ENCODE results near the gene C19orf81. TPM values are rescaled to one million over a fixed set of nuclear protein-coding genes. Genes with fewer than 3 reads are reported as not detected.

The C19orf81 gene
- polyA plus RNA-seq, 1 donor (not counting 4 experiments of a cell fraction or from before 2014, with no cell fraction given) = not detected

DNA sequence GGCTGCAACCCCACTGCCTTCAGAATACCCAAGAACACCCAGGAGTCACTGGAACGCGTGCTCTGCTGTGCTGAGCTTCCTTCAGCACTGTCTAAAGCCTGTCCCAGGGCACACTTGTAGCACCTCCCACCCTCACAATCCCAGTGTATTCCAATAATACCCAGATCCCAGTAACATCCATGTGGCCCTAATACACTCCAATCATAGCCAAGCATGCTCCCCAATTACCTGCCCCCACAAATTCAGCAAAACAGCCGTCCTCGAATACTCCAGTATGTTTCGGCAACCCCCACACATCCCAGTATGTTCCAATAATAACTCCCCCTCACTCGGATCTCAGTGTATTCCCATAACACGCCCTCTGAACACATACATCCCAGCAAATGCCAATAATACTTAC lies 41.2 kb downstream of the C19orf81 start:
- H3K79me2 ChIP-seq (ENCODE audit: control insufficient read depth, insufficient read depth, low read length) = no peaks in the 10 kb centered on the region
- H3K4me3 ChIP-seq (ENCODE audit: control insufficient read depth in 2 of 3, extremely low read depth in 1 of 3, insufficient read depth in 2 of 3, low read depth in 1 of 3, low read length in 3 of 3) = no peak overlapping the region
- no peak overlapping the region for H3K4me2 ChIP-seq (ENCODE audit: control insufficient read depth, extremely low read depth, insufficient read depth, low read depth, low read length)
- no peaks in the 10 kb centered on the region for H3K4me1 ChIP-seq (ENCODE audit: control insufficient read depth, extremely low read depth, insufficient read depth, low read length)
- no peaks in the 10 kb centered on the region for H4K20me1 ChIP-seq (ENCODE audit: control insufficient read depth, extremely low read depth, insufficient read depth, low read length)
- H3K36me3 ChIP-seq (ENCODE audit: control insufficient read depth in 2 of 2, extremely low read depth in 1 of 2, insufficient read depth in 2 of 2, low read length in 2 of 2) = no peaks in the 10 kb centered on the region
- no peaks in the 10 kb centered on the region for H3K9me3 ChIP-seq (ENCODE audit: control insufficient read depth, low read depth, low read length)
- FAIRE-seq (no peak), DNase-seq (ENCODE audit: low read depth, low spot score) (no peak)
- H2AFZ ChIP-seq (ENCODE audit: control insufficient read depth, low read length) = no peak overlapping the region
- peaks cover 30% of the 10 kb centered on the region for H3K27me3 ChIP-seq (ENCODE audit: control insufficient read depth, extremely low read depth, insufficient read depth, low read length)
- no peak overlapping the region for H3K27ac ChIP-seq (ENCODE audit: control insufficient read depth, insufficient read depth, low read length)
- TF ChIP-seq EZH2 (IDR thresholded peaks at IDR 0.05; ENCODE audit: low read length) = no peak
- TF ChIP-seq, protein P1, sequence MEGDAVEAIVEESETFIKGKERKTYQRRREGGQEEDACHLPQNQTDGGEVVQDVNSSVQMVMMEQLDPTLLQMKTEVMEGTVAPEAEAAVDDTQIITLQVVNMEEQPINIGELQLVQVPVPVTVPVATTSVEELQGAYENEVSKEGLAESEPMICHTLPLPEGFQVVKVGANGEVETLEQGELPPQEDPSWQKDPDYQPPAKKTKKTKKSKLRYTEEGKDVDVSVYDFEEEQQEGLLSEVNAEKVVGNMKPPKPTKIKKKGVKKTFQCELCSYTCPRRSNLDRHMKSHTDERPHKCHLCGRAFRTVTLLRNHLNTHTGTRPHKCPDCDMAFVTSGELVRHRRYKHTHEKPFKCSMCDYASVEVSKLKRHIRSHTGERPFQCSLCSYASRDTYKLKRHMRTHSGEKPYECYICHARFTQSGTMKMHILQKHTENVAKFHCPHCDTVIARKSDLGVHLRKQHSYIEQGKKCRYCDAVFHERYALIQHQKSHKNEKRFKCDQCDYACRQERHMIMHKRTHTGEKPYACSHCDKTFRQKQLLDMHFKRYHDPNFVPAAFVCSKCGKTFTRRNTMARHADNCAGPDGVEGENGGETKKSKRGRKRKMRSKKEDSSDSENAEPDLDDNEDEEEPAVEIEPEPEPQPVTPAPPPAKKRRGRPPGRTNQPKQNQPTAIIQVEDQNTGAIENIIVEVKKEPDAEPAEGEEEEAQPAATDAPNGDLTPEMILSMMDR (optimal IDR thresholded peaks at IDR 0.05 in 1 of 3, IDR thresholded peaks at IDR 0.05 in 1 of 3, conservative IDR thresholded peaks at IDR 0.05 in 1 of 3; ENCODE audit: extremely low read depth in 1 of 3, insufficient read depth in 2 of 3, low read length in 3 of 3) = no peak
- H3K9ac ChIP-seq (ENCODE audit: control insufficient read depth, extremely low read depth, insufficient read depth, low read length) = no peak overlapping the region
- no peaks in the 10 kb centered on the region for H3K9me1 ChIP-seq (ENCODE audit: control insufficient read depth, extremely low read depth, insufficient read depth, low read length)
- dilution Hi-C loops (cut with MboI; ENCODE audit: extremely low pct_ligation_motif_present, low sequenced_read_pairs) = no loop called here

DNA sequence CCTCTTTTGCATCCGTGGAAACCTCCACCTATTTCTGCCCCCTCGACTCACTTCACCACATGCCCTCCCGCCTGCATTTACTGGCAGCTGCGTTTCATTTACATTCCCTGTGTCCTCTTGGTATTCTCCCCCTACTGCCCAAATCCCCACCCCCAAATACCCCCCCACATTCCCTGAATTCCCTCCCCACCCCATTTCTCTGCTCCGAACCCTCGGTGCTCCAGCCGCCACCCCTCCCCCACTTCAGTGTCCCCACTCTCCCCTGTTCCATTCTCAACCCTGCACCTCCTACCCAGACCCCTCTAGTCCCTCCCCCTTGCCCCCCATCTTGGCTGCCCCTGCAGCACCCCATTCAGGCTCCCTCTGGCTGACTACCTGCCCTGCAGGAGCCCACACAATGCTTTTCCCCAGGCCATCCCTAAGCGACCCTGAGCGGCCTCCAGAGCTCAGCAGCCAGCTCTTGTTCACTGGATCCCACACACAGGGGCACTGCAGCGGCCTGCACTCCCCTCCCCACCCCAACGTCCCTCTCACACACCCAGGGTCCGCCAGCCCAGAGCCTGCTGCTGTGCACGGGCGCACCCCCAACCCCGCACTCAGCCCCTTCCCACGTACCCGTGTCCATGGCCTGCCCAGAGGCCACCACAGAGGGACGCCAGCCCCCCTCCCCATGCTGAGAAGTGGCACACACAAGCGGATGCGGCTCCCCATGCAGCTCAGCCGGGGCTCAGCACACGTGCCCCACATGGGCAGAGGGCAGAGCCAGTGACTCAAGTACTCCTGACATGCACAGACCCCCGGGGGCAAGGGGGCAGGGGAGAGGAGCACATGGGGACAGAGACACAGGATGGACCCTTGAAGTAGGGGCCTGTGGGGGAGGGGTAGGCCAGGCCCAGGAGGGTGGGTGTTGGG lies 44.1 kb downstream of the C19orf81 start:
- Histone ChIP-seq H3K9me1 (ENCODE audit: control insufficient read depth, extremely low read depth, insufficient read depth, low read length) (no peaks in the 10 kb centered on the region), H3K79me2 (ENCODE audit: control insufficient read depth, insufficient read depth, low read length) (no peaks in the 10 kb centered on the region), H3K9ac (ENCODE audit: control insufficient read depth, extremely low read depth, insufficient read depth, low read length) (no peak overlapping the region), H3K9me3 (ENCODE audit: control insufficient read depth, low read depth, low read length) (no peaks in the 10 kb centered on the region), H3K4me2 (ENCODE audit: control insufficient read depth, extremely low read depth, insufficient read depth, low read depth, low read length) (no peak overlapping the region), H4K20me1 (ENCODE audit: control insufficient read depth, extremely low read depth, insufficient read depth, low read length) (no peaks in the 10 kb centered on the region), H3K27ac (ENCODE audit: control insufficient read depth, insufficient read depth, low read length) (no peak overlapping the region), H2AFZ (ENCODE audit: control insufficient read depth, low read length) (no peak overlapping the region), H3K27me3 (ENCODE audit: control insufficient read depth, extremely low read depth, insufficient read depth, low read length) (peaks cover 30% of the 10 kb centered on the region), H3K4me3 (ENCODE audit: control insufficient read depth in 2 of 3, extremely low read depth in 1 of 3, insufficient read depth in 2 of 3, low read depth in 1 of 3, low read length in 3 of 3) (no peak overlapping the region), H3K36me3 (ENCODE audit: control insufficient read depth in 2 of 2, extremely low read depth in 1 of 2, insufficient read depth in 2 of 2, low read length in 2 of 2) (no peaks in the 10 kb centered on the region), H3K4me1 (ENCODE audit: control insufficient read depth, extremely low read depth, insufficient read depth, low read length) (no peaks in the 10 kb centered on the region)
- DNase-seq (ENCODE audit: low read depth, low spot score) = no peak
- dilution Hi-C loops (cut with MboI; ENCODE audit: extremely low pct_ligation_motif_present, low sequenced_read_pairs) = no loop called here
- FAIRE-seq = no peak
- TF ChIP-seq, protein P1 (optimal IDR thresholded peaks at IDR 0.05 in 1 of 3, IDR thresholded peaks at IDR 0.05 in 1 of 3, conservative IDR thresholded peaks at IDR 0.05 in 1 of 3; ENCODE audit: extremely low read depth in 1 of 3, insufficient read depth in 2 of 3, low read length in 3 of 3) = no peak
- no peak for TF ChIP-seq EZH2 (IDR thresholded peaks at IDR 0.05; ENCODE audit: low read length)
